Breast epithelium (tissue), 3 donors: Measurements from ENCODE around the gene VIM.

Experiments
- POLR2A ChIP-seq: fragments of 450-650 bp; IDR thresholded peaks from one replicate; pipeline ENCODE4 v1.6.1; 2016; ENCODE audit warnings: antibody characterized with exemption, mild to moderate bottlenecking, moderate library complexity
- POLR2AphosphoS5 ChIP-seq, 3 donors: sonication (generic); formaldehyde crosslinking; IDR thresholded peaks; one replicate each; pipeline ENCODE4 v1.6.1; 2017; ENCODE audit warnings: antibody characterized with exemption in 3 of 3
- TF ChIP-seq, protein P1 (sequence below), 3 donors: fragments of 450-650 bp; IDR thresholded peaks; one replicate each; pipeline ENCODE4 v1.5.1; 2016 to 2017; ENCODE audit warnings: antibody characterized with exemption in 3 of 3, mild to moderate bottlenecking in 3 of 3, moderate library complexity in 3 of 3

DNA sequence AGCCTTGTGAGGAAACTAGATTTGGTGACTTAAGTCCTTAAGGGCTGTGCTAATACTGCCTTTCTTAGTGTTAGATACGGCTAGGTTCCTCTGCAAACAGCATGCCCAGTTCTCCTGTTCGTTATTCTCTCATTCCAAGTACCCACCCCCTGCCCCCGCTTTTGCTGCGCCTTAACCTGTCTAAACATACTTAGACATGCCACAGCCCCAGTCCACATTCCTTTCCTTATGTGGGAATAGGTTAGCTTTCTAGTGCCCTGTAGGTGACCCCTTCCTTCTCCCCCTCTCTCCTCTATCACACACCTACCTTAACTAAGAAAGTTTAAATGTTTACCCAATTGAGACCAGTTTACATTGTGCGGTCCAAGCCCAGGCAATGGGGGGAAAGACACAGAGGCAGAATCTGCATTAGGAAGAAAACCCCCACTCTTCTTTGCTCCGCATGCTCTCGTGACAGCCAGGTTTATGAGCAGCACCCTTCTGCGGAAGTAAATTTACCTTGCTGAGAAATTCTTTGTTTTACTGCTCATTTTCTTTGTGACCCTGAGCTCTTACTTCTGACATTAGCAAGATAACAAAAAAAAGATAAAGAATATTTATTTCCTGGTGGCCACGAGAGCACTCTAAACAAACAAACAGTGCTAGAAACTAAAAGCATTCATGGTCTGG, 48.8 kb downstream of the VIM start:
- TF ChIP-seq POLR2A: no peak
- no peak for TF ChIP-seq POLR2AphosphoS5 (IDR thresholded peaks at IDR 0.05)
- TF ChIP-seq, protein P1, sequence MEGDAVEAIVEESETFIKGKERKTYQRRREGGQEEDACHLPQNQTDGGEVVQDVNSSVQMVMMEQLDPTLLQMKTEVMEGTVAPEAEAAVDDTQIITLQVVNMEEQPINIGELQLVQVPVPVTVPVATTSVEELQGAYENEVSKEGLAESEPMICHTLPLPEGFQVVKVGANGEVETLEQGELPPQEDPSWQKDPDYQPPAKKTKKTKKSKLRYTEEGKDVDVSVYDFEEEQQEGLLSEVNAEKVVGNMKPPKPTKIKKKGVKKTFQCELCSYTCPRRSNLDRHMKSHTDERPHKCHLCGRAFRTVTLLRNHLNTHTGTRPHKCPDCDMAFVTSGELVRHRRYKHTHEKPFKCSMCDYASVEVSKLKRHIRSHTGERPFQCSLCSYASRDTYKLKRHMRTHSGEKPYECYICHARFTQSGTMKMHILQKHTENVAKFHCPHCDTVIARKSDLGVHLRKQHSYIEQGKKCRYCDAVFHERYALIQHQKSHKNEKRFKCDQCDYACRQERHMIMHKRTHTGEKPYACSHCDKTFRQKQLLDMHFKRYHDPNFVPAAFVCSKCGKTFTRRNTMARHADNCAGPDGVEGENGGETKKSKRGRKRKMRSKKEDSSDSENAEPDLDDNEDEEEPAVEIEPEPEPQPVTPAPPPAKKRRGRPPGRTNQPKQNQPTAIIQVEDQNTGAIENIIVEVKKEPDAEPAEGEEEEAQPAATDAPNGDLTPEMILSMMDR (IDR thresholded peaks at IDR 0.05): no peak
